Stimulated activated CD8-positive, alpha-beta memory T cell treated with anti-CD3 and anti-CD28 coated beads, Interleukin-15, amount 100 ng/mL, for 4 hours (primary cell): Measurements from ENCODE around the gene LDHD.

Experiments
- DNase-seq, 2 donors: peaks; one replicate each; pipeline ENCODE4 v3.0.0-alpha.2; 2020; ENCODE audit warnings: low read depth in 2 of 2

Gene LDHD

DNA sequence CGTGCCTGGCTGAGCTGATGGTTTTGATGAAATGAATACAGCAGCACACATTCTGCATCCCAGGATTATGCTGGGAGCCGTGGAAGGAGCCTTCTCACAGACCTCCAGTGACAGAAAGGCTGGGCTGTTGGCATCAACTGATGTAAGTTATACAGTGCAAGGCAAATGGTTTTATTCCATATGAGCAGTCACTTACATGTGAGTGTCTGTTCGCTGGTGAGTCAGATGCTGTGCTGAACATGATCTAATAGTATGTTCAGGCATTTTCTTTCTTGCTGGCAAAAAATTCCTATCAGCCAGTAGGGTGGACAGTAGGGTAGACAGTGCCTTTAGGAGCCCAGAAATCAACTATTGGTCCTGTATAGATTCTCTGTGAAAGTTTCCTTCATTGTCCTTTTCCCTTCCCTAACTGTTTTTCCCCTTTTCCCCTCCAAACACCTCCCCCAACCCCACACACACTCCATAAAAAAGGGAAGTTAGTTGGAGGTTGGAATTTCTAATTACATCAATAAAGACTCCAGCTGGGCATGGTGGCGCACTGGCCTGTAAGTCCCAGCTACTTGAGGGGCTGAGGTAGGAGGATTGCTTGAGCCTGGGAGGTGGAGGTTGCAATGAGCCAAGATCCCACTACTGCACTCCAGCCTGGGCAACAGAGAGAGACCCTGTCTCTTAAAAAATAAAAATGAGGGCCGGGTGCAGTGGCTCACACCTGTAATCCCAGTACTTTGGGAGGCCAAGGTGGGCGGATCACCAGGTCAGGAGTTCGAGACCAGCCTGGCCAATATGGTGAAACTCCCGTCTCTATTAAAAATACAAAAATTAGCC is 36.2 kb downstream of the LDHD start:
- no peak for DNase-seq

DNA sequence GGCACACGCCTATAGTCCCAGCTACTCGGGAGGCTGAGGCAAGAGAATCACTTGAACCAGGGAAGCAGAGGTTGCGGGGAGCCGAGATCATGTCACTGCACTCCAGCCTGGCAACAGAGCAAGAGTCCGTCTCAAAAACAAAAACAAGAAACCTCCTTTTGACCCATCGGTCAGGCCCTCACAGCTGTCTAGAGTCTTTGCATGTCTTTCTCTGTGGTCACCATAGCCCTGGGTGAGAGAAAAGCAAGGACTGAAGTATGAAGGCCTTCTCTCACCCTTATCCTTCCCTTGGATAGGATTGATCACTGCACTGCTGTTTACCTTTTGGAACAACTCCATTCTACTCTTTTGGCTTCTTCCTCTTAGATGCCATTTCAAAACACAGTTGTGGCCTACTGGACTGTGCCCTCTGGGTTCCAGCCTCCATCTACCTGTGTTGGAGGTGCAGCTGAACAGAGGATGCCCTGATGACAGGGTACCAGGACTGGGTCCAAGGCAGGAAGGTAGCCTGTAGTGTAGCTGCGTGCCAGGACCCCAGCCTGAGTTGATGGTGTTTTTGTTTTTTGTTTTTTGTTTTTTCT is 37.1 kb downstream of the LDHD start:
- no peak for DNase-seq

DNA sequence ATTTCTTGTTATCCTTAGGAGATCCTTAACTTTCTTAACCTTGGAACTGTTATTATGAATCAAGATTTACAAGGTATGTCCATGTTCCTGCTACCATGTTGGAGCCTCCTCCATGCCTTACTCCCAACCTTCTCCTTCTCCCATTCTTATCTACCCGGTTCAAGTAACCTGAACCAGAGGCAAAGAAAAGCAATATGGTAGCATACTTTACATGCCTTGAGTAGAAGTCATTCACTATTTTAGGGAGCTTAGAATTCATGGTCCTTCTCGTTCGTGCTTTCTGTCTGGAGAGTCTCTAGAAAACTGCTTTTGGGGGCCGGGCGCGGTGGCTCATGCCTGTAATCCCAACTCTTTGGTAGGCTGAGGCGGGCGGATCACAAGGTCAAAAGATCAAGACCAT is 37.7 kb downstream of the LDHD start:
- no peak for DNase-seq

DNA sequence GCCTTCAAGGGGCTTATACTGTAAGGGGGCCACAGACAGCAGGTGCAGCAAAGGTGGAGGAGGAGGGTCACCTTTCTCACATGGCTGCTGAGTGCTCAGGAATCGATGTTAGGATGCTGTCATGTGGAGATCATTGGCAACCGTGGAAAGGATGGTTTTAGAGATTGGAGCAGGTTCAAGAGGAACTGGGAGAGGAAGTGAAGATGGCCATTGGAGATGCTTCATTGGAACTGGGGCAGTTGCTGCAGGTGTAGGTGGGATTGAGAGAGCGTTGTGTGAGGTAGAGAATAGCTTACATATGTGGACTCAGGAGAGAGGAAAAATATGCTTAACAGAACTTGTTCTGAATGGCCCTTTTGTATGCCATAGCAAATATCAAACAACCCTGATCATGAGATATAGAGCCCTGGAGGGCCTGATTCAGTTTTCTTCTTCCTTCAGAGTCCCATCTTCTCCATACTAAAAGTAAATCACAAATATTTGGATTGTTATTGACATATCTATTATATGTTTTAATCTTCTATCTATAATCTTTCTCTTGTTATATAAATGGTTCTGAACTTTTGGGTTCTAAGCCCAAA is 40.8 kb downstream of the LDHD start:
- no peak for DNase-seq

DNA sequence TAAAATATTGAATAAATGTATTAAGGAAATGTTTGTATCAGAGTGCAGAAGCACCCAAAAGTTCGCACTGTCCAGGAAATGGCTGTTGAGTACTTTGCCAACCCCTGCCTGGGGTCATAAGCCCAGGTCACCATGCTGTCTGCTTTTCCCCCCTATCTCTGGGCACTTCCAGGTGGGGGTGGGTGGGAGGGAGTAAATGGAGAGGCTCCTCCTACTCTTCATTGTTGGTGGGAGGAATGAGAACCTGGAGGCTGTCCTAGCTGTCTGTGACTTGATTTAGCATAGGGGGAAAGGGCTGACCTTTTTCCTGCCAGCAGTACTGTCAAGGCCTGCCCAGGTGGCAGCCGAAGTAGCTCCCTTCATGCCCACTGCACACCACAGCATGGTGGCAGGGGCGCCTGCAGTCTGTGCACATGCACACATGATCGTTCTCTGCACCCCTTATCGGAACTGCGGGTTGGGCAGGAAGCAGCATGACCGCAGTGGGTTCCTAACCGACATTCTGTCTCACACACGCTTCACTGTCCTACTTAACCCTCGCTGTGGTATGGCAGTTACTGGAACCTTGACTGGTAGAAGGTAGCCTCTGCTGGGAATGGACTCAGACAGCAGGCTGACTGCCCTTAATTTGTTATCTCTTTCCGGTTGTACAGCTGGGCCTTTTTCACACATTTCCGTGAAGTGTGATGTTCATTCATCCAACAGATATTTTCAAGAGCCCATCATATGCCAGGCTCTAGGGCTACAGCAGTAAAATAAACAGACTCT is 41.5 kb downstream of the LDHD start:
- peak; percentile 52 to 58 for DNase-seq

DNA sequence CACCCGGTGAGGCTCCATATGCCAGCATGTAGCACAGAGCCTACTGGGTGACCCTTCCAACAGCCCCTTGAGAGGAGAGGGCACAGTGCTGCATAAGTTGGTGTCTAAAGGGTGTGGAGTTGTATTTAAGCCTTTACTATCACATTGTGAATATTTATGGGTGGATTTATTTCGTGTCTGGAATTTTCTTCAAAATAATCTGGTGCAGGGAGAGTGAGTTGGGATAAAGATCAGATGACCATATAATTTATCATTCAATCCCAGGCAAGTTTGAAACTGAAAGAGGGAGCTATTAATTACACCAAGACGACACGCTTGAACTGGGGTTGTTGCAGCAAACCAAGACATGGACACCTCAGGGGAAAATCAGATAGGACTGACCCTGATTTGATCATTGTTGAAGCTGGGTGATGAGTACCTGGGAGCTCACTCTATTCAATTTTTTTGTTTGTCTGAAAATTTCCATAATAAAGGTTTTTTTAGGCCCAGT is 42.2 kb downstream of the LDHD start:
- DNase-seq = no peak

DNA sequence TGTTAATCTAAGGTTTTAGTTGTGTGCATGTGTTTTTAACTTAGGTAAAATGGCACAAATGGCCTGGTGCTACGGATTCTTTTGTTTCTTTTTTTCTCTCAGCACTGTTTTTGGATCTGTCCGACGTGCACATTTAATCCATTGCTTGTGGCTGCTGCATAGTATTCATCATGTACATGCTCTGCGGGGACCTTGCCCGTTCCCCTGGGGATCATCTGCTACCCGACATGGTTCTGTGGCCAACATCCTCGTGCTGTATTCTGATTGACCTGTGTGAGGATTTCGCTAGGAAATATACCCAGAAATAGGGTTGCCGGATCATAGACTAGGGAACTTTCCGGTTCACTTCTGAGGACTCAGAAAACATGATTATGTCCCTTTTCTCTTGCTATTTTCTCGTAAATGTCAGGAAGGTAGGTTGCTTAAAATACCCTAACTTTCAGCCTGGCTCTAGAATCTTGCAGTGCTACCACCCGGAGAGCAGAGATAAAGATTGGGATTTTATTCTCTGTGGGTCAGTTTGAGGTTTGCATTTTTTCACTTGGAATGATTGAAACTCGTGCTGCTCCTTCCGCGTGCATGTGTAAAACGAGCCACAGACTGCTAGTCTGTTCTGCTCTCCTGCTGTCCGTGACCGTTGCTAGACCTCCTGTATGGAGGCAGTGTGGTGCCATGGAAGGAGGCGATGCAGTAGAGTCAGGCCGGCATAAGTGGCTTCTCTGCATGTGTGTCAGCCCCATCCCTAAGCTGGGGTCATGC is 42.9 kb downstream of the LDHD start:
- DNase-seq = no peak

DNA sequence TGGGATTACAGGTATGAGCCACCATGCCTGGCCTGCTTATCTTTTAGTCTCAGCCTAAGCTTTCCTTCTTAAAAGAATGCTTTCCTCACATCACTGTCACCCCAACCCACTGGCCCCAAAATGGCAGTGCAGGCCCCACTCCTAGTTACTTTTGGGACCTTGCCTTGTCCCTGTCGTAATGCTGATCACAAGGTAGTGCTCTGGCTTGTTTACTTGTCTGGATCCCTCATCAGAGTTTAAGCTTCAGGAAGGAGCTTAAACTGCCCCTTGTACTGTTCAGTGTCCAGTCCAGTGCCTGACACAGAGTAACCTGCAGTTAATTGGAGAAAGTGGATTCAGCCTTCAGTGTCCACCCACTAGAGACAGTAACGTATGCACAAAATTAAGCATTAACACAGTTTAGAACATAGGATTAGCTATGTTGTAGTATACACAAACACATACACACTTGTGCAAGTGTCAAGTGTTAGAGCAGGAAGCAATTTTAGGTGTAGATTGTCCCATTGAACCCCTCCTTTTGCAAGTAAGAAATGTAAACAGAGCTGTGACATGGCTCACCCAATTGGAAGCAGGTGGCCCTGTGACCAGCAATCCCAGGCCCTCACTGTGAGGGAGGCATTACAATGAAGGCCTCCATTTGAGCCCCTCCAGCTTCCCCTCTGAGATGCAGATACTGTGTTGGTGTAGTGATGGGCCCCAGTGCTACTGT is 44.2 kb downstream of the LDHD start:
- no peak for DNase-seq

DNA sequence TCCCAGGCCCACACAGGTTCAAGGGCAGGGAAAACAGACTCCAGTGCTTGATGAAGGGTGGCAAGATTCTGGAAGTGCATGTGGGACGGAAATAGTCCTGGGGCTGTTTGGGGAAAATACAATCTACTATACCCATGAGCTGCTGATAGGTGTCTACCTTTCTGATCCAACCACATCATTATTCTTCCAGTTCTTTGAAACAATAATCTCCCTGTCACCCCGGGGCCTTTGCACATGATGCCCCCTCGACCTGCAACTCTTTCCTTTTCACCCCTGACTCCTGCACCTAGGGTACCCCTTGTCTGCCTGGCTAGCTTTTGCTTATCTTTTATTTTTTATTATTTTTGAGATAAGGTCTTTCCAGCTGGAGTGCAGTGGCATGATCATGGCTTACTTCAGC is 45.0 kb downstream of the LDHD start:
- DNase-seq = no peak

DNA sequence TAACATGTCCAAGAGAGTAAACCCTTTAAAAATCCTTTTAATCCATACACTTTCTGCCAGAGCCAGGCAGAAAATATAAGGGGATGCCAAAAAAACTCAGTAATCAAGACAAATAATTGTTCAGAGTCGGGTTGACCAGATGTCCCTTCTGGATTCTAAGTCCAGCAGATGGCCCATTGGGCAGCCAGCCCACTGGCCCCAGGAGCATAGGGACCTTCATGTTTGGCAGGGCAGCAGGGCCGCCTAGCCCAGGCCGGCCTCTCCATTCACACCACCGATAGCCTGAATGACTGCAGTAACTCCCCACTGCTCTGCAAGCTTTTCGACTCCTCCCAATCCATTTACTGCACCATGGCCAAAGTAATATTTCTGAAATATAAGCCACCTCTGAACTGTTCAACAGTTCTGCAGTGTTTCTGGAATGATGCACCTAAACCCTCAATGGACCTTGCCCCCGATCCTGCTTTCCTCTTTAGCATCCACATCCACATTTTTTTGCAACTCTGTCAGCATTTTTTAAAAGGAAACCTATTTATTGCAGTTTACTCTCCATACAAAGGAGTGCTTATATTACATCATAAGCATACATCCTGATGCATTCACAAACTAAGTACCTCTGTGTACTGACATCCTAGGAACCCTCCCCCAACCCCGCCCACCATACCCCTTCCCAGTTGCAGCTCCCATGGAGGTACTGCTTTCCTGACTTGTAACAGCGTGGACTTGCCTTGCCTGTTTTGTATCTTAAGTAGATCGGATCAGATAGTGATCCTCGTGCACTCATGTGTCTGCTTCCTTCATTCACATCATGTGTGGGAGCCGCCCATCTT is 46.4 kb downstream of the LDHD start:
- DNase-seq = no peak

DNA sequence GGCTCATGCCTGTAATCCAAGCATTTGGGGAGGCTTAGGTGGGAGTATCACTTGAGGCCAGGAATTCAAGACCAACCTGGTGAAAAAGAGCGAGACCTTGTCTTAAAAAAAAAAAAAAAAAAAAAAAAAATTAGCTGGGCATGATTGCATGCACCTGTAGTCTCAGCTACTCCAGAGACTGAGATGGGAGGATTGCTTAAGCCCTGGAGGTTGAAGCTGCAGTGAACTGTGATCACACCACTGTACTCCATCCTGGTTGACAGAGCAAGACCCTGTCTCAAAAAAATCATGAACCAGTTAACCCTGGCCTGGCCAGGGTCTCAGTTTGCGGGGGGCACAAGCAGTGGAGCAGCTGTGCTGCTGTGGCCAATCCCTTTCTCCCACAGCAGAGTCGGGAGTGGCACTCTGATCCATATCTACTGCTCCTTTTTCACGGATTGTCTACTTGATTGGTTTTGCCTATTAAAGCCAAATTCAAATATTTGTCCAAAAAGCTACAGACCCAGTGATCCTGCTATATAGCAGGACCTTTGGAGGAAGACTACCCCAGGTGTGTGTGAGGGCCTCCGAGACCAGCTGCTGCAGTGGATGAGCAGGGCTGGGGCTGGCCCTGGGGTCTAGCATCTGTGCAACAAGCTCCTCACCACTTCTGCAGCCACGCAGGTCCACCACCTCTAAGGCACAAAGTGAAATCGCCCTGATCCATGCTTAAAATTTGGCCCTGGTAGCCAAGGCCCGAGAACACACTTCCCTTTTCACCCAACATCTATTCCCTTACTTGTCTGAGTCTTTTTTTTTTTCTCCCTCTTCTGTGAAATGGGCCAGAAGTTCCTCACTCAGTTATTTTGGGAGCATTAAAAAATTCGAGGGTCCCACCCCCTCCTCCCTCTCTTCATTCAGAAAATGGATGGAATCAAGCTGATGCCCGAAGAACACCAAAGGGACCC is 48.2 kb downstream of the LDHD start:
- DNase-seq = no peak

DNA sequence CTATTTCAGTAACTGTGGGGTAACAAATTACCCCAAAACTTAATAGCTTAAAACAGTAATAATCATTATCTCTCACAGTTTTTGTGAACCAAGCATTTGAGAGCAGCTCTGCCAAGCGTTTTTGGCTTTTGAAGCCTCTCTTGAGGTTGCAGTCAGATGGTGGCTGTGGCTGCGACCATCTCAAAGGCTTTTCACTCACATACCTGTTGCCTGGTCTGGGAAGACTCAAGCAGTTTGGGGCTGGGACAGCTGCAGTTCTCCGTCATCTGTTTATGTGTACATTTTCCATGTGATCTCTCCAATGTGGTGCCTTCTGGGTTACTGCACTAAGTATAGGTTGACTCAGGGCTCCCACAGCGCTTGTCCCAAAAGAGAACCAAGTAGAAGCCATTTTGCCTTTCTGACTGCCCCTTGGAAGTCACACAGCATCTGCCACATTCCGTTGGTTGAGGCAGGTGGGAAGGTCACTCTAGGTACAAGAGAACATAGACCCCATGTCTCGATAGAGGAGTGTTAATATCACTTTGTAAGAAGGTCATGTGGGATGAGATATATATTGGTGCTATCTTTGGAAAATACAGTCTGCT is 49.6 kb downstream of the LDHD start:
- no peak for DNase-seq

DNA sequence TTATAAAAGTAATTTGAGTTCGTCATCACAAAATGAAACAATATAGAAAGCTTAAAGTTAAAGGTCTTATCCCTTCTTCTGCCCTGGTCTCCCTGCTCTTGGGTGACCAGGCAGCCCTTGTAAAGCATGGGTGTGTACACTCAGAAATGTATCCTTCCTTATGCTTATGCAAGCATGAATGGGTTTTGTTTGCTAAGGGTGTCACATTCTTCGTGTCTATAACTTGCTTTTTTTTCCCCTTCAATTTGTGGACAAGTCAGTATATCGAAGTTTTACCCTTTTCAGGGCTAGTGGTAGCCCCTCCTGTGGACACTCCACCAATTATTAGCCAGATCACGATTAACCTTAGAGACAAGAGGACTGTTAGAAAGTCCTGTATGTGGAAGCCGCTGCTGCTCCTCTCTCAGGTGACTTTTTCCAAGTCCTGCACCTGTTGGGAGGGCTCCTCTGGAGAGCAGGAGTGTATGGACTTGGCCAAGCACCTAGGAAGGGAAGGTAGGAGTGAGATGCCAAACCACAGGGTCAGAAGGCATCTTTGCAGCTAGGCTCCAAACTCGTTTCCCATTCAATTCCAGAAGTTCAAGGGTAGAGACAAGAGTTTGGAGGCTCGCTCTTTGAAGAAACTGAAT is 50.9 kb downstream of the LDHD start:
- no peak for DNase-seq

DNA sequence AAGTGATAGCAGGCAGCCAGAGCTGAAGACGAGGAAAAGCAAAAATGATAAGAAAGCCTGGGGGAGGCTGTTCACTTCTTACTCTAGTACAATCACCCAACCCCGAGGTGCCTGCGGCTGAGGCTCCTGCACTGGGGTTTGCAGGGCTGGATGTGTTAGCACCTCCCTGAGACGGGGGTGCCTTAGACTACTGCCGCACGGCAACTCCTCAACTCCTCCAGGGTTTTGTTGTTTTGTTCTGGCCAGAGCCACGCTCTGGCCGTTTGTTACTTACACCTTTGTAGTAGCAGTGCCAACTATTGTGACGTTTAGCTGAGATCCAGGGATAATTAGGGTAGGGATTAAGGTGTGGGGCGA is 51.5 kb downstream of the LDHD start:
- DNase-seq = peak in 1 of 2 donors; percentile 22

DNA sequence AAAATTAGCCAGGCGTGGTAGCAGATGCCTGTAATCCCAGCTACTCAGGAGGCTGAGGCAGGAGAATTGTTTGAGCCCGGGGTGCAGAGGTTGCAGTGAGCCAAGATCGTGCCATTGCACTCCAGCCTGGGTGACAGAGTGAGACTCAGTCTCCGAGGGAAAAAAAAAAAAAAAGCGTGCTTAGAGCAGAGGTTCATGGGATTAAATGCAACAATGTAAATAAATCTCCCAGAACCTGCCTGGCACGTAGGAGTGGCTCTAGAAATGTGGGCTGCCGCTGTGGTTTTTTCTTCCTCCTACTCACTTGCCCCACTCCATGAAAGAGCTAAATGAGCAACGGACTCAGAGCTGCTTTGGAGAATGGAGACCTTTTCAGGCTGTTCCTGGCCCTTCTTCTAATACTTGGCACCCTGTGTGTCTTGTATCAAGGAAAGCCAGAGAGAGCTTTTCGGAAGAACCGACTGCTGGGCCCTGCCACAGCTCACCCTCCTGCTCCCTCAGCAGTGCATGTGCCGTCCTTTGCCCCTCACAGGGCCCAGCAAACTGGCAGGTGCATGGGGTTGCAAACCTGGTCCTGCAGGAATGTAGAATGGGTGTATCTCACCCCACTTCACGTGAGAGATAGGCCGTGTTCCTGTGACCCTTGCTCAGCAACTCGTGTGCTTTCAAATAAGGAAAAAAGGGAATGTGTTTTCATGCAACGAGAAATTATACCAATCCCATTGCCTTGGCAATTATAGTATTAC is 52.0 kb downstream of the LDHD start:
- no peak for DNase-seq

DNA sequence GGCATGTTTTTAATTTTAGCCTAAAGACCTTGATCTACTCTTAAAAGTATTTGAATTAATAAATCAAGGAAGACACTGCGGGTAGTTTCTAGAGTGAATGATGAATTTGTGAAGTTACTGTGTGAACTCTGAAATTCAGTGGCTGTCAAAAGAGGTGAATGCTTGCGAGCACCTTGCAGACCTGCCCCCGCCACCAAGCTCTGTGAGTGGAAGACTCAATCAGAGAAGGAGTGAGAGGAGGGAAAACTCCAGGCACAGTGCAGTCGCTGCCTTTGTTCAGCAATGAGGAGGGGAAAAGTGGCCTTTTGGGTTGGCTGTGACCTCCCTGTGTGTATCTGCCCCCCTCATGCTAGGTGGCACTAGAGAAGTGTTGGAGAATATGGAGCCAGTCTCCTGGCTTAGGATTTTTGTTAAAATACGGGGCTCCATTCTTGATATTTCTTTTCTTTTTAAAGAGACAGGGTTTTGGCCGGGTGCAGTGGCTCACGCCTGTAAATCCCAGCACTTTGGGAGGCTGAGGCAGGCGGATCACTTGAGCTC is 53.0 kb downstream of the LDHD start:
- no peak for DNase-seq

DNA sequence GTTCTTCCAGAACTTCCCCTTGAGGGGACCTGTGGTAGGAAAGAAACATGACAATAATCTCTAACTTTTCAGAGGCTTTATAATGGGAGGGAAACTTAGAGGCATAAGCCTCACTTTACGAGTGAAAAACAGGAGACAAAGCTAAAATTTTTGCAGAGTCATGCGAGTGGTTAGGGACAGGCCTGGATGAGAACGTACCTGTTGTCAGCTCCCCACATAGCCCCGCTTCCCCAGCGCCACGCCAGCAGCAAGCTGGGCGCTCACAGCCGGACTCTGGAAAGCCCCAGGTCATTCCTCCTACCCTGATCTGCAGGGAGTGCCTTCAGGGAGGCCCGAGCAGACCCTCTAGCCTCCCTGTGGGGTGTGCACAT is 53.6 kb downstream of the LDHD start:
- no peak for DNase-seq
